Measurements from ENCODE around the gene LIPN.
"Not testable (repeated sequence)": the region's sequence is repeated elsewhere in the genome, so short reads cannot be mapped to it uniquely, and the experiment has no call there.

Gene LIPN

GRCh38 chr10:88759366-88760101 lies at the start of gene LIPN:
Gene LIPN, plus strand, starts transcription at chr10:88760020. Its CDS starts 1,386 bp downstream, at chr10:88761406.
- no peak for DNase-seq (ENCODE audit: low read depth in 2 of 2)

DNA sequence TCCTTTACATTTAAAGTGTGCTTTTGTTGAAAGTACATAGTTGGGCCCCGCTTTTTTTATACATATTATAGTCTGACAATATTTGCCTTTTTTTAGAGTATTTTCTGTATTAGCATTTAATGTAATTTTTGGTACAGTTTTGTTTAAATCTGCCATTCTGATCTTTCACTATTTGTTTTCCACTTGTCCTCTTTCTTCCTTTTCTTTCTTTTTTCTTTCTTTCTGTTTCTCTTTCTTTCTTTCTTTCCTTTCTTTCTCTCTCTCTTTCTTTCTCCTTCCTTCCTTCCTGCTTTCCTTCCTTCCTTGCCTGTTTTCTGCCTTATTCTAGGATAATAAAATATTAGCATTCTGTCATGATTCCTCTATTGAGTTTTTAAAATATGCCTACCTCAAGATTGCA lies 44.3 kb upstream of the LIPN start:
- DNase-seq (ENCODE audit: low read depth in 2 of 2), result no peak

DNA sequence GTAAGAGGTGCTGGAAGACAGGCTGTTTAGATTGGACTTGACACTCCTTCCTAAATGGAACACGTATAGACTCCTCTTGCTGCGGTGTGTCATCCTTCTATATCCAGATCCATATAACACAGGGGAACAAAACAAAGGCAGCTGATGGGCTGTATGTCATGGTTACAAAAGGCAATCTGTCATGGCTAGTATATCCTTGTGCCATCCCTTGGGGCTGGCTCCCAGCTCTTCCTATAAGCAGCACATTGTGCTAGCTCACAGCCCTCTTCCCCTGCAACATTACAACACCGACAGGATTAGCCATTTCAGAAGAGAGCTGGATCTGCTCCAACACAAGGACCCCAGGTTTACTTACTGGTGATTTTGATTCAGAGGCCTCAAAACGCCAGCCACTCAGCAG lies 38.4 kb upstream of the LIPN start:
- DNase-seq (ENCODE audit: low read depth in 2 of 2), result no peak

DNA sequence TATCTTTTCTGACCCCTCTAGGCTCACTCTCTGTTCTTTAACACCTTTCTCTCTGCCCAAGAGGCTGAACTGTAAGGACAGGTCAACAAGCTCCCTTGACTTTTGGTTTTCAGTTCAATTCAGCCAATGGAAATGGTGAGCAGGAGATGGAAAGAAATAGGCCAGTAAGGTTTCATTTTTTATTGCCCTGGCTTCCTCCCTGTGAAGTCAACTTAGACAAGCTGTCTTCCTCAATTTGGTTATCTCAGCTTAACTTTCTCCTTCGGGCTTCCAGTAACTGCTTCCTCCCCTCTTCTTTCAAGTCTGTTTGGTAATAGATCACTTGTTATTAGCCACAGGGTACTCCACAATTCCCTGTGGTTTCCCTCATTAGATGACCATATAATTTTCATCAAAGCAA lies 34.0 kb upstream of the LIPN start:
- no peak for DNase-seq (ENCODE audit: low read depth in 2 of 2)

DNA sequence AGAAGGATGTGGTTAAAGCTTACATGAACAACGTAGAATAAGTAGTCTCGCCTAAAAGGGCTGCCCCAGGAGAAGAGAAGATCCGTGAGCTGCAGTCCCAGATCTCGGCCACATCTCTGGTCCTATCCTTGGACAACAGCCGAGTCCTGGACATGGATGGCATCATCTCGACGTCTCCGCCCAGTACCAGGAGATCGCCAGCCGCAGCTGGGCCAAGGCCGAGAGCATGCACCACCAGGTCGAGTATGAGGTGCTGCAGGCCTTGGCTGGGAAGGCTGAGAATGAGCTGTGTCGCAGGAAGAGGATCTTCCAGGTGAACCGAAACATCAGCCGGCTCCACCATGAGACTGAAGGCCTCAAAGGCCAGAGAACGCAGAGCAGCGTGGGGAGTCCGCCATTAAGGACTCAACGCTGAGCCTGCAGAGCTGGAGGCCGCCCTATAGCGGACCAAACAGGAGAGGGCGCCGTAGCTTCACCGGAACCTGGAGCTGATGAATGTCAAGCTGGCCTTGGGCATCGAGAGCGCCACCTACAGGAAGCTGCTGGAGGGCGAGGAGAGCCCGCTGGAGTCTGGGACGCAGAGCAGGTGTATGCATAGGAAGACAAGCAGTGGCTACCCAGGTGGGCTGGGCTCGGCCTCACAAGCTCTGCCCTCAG lies 31.6 kb upstream of the LIPN start:
- no peak for DNase-seq (ENCODE audit: low read depth in 2 of 2)

GRCh38 chr10:88730864-88731263 lies 29.0 kb upstream of the LIPN start:
- no peak for DNase-seq (ENCODE audit: low read depth in 2 of 2)

DNA sequence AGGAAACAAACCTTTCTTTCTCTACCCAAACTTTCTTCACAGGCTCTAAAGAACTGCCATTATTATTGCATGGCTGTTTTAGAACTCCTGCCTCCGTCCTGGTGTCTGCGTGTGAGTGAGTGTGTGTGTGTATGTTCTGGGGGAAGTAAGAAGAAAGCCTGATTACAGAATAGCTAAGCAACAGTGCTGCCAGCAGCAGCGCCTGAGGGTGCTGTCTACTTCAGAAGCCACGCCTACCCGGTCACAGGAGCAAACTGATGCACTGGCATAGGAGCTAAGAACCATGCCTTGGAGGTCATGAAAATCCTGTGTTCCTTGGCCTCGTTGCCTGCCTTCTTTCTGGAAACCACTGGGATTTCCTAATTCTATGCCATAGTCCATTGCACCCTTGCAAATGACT lies 28.5 kb upstream of the LIPN start:
- DNase-seq (ENCODE audit: low read depth in 2 of 2), result no peak

GRCh38 chr10:88733215-88733614 lies 26.6 kb upstream of the LIPN start:
- DNase-seq (ENCODE audit: low read depth in 2 of 2), result no peak

DNA sequence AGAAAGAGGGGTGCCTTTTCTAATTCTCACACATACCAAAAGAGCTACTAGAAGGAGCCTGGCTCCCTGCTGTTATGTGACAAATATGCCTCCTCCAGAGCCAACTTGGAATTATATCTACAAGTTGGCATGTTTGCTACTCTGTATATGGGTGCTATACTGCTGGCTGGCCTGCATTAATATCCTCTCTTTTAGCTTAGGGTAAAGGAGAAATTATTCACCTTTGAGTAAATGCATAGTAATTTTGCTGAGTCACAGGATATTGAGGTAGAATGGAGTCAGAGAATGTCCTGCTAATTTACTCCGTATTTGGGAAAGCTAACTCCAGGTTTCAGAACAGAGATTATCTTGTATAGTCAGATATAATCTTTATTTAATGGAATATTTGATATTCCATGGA lies 24.2 kb upstream of the LIPN start:
- no peak for DNase-seq (ENCODE audit: low read depth in 2 of 2)

DNA sequence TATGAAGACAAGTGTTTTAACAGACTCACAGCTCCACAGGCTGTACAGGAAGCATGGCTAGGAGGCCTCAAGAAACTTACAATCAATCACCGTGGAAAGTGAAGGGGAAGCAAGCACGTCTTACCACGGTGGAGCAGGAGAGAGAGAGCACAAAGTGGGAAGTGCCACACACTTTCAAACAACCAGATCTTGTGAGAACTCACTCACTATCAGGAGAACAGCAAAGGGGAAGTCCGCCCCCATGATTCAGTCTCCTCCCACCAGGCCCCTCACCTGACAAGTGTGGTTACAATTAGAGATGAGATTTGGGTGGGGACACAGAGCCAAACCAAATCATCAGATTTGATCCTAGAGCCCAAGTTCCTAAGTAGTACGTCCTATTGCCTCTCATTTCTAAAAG lies 17.9 kb upstream of the LIPN start:
- DNase-seq (ENCODE audit: low read depth in 2 of 2), result not testable (repeated sequence)

GRCh38 chr10:88742448-88742847 lies 17.4 kb upstream of the LIPN start:
- no peak for DNase-seq (ENCODE audit: low read depth in 2 of 2)

GRCh38 chr10:88744002-88744401 lies 15.8 kb upstream of the LIPN start:
- DNase-seq (ENCODE audit: low read depth in 2 of 2), result no peak

- no peak for DNase-seq (ENCODE audit: low read depth in 2 of 2)
Measured at GRCh38 chr10:88745633-88746032, 14.2 kb upstream of the LIPN start.

- no peak for DNase-seq (ENCODE audit: low read depth in 2 of 2)
Measured at GRCh38 chr10:88754287-88754686, 5.5 kb upstream of the LIPN start.

DNA sequence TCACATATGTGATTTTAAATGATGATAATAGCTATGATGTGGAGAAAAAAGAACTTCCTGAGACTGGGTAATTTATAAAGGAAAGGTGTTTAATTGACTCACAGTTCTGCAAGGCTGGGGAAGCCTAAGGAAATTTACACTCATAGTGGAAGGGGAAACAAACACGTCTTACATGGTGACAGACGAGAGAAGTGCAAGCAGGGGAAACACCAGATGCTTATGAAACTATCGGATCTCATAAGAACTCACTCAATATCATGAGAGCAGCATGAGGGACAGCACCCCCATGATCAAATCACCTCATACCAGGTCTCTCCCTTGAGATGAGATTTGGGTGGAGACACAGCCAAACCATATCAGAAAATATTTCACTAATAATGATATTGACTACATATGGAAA lies 4.1 kb upstream of the LIPN start:
- no peak for DNase-seq (ENCODE audit: low read depth in 2 of 2)

GRCh38 chr10:88756660-88757059 lies 3.2 kb upstream of the LIPN start:
- no peak for DNase-seq (ENCODE audit: low read depth in 2 of 2)

DNA sequence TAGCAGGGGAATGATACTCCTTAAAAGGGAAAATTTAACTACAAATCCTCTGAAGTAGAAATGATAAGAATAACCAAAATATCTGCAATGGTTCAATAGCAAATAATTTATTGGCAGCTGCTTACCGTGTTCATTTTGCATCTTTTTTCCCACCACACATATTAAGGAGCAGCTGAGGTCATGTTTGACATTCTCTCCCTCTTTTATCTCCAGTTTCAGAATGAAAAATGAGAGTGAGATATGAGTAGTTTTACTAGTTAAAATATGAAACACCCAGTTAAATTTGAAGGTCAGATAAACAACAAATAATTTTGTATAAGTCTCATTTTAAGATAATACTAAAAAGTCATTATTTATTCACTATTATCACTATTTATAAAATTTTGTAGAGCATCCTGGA lies 3.1 kb downstream of the LIPN start:
- DNase-seq (ENCODE audit: low read depth in 2 of 2), result no peak

DNA sequence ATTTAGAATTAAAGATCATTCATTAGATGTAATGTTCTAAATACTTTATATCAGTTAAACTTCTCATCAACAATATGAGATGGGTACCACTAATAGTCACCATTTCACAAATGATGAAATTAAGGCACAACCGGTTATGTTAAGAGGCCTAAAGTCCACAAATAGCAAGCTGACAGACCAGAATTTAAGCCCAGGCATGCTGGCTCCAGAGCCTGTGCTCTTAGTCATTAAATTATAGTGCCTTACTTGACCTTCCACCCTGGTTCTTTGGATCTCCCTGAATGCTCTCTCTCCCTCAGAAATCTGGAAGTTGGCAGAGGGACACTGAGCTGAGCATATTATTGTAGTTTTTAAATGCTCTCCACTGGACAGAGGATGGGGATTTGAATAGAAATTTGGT lies 3.6 kb downstream of the LIPN start:
- no peak for DNase-seq (ENCODE audit: low read depth in 2 of 2)

DNA sequence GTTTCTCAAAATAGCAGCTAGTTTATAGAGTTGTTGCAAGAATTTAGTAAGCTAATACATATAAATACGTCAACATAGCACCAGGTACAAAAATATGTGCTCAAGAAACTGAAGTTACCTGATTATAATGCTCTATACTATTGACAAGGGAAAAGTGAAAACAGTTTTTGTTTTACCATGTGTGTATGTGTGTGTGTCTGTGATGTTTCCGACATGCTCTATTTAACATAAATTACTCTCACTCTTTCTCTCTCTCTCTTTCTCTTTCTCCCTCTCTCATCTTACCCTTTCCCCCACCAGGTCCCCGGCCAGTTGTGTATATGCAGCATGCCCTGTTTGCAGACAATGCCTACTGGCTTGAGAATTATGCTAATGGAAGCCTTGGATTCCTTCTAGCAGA lies 4.3 kb downstream of the LIPN start:
- DNase-seq (ENCODE audit: low read depth in 2 of 2), result no peak

DNA sequence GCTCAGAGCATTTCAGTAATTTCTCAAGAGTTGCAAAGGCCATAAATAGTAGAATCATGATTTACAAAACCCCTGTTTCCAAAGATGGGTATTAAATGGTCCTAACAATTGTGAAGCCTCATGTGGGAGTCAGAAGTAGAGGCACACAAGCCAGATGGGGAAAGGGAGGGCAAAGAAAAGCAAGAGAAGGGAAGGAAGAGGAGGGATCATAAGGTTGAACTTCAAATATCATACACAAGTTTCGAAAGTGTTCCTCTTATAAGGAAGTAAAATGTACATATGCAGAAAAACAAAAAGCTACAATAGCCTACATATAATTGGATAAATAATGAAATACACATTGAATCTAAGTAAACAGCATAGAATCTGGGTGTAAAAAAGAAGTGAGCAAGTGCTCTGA lies 6.0 kb downstream of the LIPN start:
- no peak for DNase-seq (ENCODE audit: low read depth in 2 of 2)

- DNase-seq (ENCODE audit: low read depth in 2 of 2), result no peak
Measured at GRCh38 chr10:88769384-88769783, 9.6 kb downstream of the LIPN start.

- no peak for DNase-seq (ENCODE audit: low read depth in 2 of 2)
Measured at GRCh38 chr10:88781206-88781605, 21.4 kb downstream of the LIPN start.

- DNase-seq (ENCODE audit: low read depth in 2 of 2), result no peak
Measured at GRCh38 chr10:88782222-88782621, 22.4 kb downstream of the LIPN start.

DNA sequence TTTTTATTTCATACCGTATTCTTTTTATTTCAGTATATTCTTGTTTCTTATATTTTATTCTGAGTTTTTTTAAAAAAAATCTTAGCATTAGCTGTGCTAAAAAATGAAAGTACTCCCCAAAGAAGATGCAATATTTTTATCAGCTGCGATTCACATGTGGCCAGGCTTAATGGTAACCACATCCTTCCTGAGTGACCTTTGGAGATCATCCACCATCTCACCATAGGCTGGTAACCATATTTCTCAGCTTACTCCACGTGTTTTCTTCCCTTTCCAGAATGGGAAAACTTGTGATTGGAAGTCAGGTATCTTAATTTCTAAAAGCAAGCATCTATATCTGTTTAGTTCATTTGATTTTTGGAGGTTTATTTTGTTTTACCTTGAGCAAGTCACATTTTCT lies 23.9 kb downstream of the LIPN start:
- DNase-seq (ENCODE audit: low read depth in 2 of 2), result no peak
